Jurkat, Clone E6-1 (cell line): ENCODE data around the gene HM13.
"Not testable (repeated sequence)": the region's sequence is repeated elsewhere in the genome, so short reads cannot be mapped to it uniquely, and the experiment has no call there.

ENCODE experiments used
- DNase-seq: peaks from one replicate; pipeline ENCODE4 v3.0.0-alpha.2; 2011; ENCODE audit warnings: low read depth, low spot score
- H3K4me3 ChIP-seq: 2 replicates; pipeline ENCODE4 v1.5.1; 2011; ENCODE audit warnings: mild to moderate bottlenecking, low read length, control low read depth, moderate library complexity

Gene HM13

DNA sequence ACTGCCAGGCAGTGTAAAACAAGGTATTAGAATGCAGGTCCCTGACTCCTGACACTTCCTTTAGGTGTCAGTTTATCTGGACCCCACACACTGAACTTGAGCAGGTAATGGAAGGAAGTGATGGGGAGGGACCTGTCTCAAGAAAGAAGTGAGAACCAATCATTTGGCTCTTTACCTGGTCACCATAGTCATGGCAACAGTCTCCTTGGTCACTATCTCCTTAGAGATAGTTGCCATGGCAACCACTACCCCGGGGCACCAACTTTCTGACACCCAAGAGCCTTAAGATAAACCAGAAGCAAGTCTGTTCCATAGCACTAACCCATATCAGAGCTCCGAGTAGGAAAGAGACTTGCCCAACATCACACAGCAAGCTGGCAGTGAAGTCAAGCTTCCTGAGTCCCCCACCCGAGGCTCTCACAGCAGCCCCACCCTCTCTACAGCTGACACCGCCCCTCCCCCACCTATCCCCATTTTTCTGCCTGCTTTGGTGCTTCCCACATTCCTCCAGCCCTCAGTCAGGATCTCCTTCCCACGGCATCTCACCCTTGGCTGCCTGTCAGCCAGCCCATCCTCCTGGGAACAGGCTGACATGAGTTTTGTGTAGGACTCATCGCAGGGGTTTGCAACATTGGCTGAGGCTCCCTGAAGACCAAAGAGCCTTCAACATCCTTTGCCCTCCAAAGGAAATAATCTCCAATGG, 16.3 kb upstream of the HM13 start:
- DNase-seq: no peak
- no peak overlapping the region for H3K4me3 ChIP-seq

DNA sequence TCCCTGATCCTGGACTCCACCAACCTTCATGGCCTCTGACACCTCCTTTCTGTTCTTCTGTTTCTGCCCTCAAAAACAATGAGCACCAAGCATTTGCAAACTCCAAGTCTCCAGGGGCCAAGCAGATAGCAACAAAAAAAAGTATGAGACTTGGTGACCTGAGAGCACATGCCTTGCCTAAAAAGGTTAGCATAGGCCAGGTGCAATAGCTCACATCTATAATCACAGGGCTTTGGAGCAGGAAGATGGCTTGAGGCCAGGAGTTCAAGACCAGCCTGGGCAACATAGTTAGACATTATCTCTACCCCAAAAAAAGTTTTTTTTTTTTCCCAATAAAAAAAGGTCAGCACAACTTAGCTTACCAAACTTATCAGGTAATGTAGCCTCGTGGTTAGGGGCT, 13.7 kb upstream of the HM13 start:
- no peak for DNase-seq
- H3K4me3 ChIP-seq: no peak overlapping the region

DNA sequence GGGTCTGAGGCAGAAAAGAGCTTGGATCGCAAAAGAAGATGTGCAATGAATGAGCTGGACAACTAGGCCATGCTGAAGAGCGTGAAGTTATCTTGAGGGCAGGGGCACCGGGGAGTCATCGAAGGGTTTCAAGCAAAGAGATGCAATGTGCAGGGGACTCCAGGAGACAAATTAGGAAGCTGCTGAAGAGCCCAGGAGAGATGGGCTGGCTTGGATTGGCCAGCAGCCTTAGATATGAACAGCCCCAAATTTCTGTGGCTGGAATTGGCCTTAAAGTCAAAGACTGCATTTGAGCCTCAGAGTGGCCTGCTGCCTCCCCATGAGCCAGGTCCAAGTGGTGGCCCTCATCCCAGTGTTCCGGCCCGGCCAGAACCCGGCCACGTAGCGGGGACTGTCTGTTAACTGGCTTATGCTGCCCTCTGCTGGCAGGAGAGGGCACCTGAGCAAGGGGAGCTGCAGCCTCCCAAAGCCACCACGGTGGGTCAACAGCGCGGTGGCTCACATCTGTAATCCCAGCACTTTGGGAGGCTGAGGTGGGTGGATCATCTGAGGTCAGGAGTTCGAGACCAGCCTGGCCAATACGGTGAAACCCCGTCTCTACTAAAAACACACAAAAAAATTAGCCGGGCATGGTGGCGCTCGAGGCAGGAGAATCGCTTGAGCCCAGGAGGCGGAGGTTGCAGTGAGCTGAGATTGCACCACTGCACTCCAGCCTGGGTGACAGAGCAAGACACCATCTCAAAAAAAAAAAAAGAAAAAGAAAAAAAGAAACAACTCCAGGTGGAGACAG, 11.2 kb upstream of the HM13 start:
- not testable (repeated sequence) for H3K4me3 ChIP-seq
- peak; percentile 53 for DNase-seq

DNA sequence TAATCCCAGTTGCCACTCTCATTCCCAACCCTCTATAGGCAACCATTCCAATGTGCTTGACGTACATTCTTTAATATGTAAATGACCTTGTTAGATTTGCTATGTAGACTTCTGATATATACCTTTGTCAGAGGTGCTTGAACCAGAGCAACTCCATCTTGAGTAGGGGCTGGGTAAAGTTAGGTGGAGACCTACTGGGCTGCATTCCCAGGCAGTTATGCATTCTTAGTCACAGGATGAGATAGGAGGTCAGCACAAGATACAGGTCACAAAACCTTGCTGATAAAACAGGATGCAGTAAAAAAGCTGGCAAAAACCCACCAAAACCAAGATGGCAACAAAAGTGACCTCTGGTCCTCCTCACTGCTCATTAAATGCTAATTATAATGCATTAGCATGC, 8.3 kb upstream of the HM13 start:
- DNase-seq: no peak
- H3K4me3 ChIP-seq: no peak overlapping the region

DNA sequence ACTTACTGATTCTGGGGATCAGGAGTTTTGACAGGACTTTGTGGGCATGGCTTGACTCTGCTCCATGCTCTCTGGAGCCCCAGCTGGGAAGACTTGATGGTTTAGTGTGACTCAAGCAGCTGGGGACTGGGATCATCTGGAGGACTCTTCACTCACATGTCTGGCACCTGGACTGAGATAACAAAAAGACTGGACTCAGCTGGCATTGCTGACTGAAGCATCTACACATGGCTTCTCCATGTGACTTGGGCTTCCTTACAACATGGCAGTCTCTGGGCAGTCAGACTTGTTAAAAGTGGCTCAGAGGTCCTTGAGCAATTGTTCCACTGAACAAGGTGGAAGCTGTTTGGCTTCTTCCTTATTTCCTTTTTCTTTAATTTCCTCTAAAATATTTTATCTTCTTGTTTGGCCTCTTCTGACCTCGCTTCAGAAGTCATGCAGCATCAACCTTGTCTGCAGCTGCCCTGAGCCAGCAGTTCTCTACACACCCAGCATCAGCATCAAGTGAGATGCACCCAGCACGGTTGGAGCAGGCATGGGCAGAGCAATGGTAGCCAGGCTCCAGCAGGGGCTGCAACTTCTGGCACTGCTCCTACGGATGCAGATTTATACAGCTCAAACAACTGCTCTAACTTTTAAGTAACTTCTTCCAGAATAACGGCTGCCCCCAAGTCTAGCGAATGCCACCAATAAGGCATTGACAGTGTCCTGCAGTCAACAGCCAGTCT, 5.6 kb upstream of the HM13 start:
- no peak for DNase-seq
- H3K4me3 ChIP-seq: no peak overlapping the region

DNA sequence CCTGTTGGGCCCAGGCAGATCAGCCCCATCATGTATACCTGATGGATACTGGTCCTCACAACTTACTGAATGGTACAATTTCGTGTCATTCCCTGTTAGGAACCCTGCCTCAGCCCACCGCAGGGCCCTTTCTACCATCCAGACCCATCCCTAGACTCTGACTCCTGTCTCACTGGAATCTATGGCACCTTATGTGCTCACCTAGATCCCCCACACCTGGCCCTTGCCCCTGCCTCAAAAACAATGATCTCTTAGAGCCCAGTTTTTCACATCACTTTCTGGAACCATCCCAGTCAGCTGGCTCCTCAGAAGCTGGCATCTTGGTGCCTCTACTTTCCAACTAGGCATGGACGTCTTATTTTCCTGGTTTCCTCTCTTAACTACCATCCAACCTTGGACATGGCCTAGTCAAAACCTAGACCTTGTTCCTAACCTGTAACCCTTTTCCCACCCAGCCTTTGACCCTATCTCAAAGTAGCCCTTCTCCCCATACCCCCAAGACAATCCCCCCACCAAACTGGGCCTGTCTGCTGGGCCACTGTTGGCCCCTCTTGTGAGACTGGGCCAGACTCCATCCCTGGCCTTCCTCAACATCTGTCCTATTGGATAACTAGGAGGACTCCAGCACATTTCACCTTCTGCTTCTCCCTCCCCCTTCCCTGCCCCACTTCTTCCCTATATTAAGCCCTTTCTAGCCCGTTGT, 981 bp downstream of the HM13 start:
- DNase-seq: no peak
- H3K4me3 ChIP-seq: peak overlapping the region; percentile 95

DNA sequence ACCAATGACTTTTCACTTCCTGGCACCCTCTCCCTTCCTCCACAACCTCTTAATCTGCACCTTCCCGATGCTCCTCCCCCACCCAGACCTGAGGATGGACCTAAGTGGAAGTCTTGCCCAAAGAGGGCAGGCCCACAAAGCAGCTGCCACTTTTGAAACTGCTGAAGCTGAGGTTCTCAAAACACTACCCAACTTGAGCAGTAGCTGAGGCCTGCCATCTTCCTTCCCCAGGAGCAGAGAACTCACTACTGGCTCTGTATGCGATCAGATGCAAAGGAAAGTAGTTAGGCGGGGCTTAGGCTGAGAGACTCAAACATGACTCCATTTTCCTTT, 1.5 kb downstream of the HM13 start:
- DNase-seq: no peak
- H3K4me3 ChIP-seq: peak overlapping the region; percentile 95

DNA sequence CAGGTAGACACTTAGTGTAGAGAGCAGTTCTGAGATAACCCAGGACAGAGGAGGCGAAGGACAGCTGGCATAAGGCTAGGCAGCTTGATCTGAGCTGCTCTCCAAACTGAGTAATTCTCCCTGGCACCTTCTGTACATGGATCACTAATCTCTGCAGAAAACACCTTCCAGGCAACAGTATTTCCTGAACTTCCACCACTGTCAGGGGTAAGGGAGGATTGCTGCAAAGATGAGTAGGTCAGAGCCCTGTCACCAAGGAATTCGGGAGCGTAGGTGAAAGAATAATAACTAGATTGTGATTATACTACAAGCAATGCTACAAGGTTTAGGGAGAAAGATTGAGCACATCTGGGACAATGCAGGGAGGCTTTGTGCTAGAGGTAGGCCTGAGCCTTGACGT, 1.9 kb downstream of the HM13 start:
- H3K4me3 ChIP-seq: no peak overlapping the region
- no peak for DNase-seq

DNA sequence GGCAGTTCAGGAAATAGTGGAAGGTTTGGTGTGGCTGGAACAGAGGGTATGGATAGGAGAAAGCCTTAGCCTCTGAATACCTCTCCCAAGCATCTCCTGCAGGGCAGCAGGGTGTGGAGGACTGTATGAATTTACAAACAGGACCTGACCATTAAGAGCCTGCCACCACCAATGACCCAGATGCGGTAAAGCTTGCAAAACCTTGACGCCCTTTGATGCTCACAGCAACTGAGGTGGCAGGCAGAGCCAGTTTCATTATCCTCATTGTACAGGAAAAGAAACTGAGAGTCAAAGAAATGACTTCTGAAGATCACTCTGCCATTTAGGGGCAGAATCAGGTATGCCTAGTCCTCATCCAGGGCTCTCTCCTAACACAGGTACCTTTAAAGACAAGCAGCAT, 2.4 kb downstream of the HM13 start:
- H3K4me3 ChIP-seq: no peak overlapping the region

DNA sequence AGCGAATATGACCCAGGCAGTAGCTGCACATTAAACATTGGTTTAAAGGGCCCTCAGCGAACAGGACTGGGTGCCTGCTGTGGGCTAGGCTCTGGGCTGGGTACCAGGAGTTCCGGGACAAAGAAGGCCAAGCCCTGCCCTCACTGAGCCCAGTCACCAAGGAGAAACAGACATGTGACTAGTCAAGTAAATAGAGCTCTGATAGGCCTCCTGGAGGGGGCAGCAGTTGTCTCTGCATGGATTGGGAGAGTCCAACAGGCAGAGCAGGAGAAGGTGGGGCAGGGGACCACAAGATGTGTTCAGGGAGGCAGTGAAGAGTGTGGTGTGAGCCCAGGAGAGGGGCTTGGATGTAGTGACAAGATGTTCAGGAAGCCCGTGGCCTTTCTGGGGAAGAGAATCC, 3.1 kb downstream of the HM13 start:
- DNase-seq: no peak

More for the DNA sequence above, 2.4 kb downstream of the HM13 start:
- DNase-seq: no peak

DNA sequence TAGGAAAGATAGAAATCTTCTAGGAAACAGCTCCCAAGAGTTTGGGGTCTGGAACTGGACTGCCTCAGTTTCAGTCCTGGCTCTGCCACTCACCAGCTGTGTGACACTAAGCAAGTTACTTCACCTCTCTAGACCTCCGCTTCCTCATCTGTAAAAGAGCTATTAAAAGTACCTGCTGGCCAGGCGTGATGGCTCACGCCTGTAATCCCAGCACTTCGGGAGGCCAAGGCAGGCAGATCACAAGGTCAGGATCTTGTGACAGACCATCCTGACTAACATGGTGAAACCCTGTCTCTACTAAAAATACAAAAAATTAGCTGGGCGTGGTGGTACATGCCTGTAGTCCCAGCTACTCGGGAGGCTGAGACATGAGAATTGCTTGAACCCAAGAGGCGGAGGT, 7.0 kb downstream of the HM13 start:
- DNase-seq, H3K4me3 ChIP-seq: not testable (repeated sequence)

More for the DNA sequence above, 3.1 kb downstream of the HM13 start:
- no peak overlapping the region for H3K4me3 ChIP-seq

DNA sequence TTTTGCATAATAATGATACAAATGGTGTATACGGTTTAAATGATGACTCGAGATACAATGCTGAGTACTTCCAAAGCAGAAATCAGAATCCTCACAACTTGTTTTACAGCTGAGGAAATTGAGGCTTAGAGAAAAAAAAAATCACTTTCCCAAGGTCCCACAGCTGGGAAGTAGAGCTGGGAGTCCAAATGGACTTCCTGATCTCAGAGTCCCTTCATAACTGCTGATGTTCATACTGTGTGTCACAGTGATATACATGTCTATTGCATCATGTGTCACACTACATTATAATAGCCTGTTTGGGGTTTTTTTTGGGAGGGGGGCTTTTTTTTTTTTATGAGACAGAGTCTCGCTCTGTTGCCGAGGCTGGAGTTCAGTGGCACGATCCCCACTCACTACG, 8.5 kb downstream of the HM13 start:
- no peak for DNase-seq
- H3K4me3 ChIP-seq: no peak overlapping the region

DNA sequence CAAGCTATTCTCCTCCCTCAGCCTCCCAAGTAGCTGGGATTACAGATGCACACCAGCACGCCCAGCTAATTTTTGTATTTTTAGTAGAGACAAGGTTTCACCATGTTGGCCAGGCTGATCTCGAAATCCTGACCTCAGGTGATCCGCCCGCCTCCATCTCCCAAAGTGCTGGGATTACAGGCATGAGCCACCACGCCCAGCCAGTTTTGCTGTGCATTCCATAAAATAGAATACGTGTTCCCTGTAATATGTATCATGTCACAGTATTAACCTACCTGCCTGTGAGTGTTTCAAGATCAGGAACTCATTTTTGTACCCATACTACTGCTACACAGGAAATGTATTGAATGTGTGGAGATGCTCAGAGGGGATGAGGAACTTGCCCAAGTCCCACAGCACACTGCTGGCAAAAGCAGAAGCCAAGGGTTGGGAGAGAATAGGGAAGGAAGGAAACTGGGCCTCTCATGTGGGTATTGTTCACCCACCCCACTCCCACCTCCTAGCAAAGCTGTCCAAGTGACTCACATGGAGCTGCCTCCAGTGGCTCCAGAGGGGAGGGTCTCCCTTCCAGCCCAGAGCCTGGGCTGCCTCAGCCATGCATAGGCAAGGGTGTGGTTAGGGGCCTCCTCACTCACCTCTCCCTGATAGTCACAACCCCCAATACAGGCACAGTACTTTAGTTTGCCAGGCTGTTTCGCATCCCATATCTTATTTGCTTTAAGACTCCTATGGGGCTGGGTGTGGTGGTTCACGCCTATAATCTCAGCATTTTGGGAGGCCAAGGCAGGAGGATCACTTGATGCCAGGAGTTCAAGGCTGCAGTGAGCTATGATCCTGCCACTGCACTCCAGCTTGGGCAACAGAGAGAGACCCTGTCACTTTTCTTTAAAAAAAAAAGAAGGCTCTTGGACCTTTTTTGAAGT, 9.4 kb downstream of the HM13 start:
- H3K4me3 ChIP-seq: no peak overlapping the region
- no peak for DNase-seq

DNA sequence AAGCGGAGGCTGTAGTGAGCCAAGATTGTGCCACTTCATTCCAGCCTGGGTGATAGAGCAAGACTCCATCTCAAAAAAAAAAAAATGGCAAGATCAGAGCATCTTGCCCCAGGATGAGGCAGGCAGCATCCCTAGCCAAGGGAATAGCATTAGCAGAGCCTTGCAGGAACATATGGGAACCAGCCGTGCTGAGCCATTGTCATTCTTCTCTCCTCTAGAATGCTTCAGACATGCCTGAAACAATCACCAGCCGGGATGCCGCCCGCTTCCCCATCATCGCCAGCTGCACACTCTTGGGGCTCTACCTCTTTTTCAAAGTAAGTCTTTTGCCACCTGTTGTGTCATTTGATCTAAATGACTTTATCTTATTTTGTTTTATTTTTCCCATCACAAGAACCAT, 13.0 kb downstream of the HM13 start:
- no peak for DNase-seq
- no peak overlapping the region for H3K4me3 ChIP-seq

DNA sequence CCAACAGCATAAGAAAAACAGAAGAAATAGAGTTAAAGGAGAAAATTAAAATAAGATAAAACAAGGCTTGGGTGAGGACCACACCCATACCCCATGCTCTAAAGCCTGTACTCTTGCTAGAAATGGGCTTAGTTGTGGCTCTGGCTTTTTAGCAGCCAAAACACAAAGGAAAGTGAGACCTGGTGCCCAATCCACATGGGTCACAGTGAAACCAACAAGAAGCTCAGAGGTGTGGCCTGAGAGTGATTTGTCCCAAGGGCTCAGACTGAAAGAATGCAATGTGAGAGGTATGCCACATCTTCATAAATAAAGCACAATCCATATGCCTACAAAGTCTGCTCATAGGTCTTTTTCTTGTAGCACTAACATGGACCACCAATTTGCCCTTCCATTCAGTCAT, 21.1 kb downstream of the HM13 start:
- H3K4me3 ChIP-seq: no peak overlapping the region
- DNase-seq: no peak

DNA sequence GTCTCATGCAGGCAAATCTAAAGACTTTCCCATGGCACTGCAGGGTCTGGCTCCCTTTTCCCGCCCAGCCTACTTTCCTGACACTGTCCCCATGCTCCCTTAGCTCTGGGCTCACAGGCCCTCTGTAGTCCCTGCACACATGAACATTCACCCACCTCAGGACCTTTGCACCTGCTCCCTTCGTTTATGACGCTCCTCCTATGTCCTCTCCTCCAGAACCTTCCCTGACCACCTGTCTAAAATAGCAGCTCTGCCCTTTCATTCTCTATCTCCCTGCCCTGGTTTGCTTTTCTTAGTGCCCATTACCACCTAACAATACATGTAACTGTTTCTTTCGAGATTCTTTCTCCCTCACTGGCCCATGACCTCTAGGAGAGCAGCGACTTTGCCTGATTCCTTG, 22.3 kb downstream of the HM13 start:
- no peak for DNase-seq
- H3K4me3 ChIP-seq: no peak overlapping the region

DNA sequence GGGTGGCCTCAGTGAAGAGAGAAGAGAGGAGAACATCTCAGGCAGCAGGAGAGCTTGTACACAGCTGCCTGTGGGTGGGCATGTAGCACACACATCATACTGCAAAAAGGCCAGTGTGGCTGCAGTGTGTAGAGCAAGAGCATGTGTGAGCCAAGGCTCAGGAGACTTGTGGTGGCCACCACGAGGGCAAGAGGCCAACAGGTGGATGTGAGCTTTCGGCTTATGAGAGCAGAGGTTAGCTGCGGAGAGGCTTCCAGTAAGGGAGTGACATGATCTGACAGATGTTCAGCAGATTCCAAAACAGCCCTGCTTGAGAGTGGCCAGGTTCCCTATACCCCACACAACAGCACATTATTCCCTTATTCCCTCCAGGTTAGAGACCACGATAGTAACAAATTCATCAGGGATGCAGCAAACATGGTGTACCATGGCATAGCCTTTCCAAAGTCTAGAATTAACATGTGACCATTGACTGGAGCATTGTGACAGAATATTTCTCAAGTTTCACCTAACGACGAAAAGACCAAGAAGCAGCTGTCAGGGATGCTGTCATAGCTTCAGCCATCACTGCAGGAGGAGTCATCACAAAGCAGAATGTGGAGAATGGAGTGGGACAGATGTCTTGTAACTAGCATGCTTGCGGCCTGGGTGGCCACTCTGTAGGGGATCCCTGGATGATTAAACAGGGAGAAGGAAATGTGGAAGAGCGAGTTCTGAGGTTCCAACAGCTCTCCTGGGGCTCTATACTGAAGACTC, 23.1 kb downstream of the HM13 start:
- H3K4me3 ChIP-seq: no peak overlapping the region
- no peak for DNase-seq

DNA sequence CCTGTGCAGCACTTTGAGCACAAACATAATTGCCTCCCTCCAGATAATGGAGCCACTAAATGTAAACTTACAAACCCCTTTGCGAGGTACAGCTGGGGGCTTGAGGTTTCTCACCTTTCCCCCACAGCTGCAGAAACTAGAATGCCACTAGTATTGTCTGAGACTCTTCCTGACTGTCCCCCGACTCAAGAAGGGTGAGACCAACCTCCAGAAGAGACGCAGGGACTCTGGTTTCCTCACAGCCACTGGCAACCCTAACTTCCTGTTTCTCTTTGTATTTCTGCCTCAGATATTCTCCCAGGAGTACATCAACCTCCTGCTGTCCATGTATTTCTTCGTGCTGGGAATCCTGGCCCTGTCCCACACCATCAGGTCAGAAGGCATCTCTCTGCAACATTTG, 23.6 kb downstream of the HM13 start:
- no peak overlapping the region for H3K4me3 ChIP-seq
- peak; percentile 67 for DNase-seq
